ENCODE results near the gene SERPINB2.

DNA sequence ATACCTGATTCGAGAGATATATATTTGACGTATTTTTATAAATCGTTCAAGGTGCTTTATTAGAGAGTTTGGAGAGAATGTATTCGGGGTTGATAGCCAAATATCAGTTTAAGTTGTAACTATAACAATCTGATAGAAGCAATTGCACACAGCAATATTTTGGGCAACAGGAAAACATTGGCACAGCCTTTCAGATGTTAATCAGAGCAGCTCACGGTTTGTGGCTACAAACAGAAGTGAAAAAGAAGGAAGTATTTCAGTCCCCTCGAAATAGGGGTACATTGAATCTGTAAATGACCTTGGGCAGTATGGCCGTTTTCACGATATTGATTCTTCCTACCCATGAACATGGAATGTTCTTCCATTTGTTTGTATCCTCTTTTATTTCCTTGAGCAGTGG, 40.8 kb downstream of the SERPINB2 start:
- TF ChIP-seq, protein P1, sequence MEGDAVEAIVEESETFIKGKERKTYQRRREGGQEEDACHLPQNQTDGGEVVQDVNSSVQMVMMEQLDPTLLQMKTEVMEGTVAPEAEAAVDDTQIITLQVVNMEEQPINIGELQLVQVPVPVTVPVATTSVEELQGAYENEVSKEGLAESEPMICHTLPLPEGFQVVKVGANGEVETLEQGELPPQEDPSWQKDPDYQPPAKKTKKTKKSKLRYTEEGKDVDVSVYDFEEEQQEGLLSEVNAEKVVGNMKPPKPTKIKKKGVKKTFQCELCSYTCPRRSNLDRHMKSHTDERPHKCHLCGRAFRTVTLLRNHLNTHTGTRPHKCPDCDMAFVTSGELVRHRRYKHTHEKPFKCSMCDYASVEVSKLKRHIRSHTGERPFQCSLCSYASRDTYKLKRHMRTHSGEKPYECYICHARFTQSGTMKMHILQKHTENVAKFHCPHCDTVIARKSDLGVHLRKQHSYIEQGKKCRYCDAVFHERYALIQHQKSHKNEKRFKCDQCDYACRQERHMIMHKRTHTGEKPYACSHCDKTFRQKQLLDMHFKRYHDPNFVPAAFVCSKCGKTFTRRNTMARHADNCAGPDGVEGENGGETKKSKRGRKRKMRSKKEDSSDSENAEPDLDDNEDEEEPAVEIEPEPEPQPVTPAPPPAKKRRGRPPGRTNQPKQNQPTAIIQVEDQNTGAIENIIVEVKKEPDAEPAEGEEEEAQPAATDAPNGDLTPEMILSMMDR (IDR thresholded peaks at IDR 0.05), result no peak
- TF ChIP-seq POLR2AphosphoS5 (IDR thresholded peaks at IDR 0.05) (no peak), POLR2A (IDR thresholded peaks at IDR 0.05; ENCODE audit: low read depth) (no peak), EP300 (IDR thresholded peaks at IDR 0.05) (no peak)
